IPS-18c (cell line): ENCODE measurements around the gene DDX24.

Source experiments
- H3K4me3 ChIP-seq: 2 replicates; pipeline ENCODE4 v1.7.0; 2013; ENCODE audit warnings: low read depth, mild to moderate bottlenecking, low read length, moderate library complexity; ENCODE audit not compliant: insufficient read depth
- H3K9me3 ChIP-seq: one replicate; pipeline ENCODE4 v1.6.1; 2013; ENCODE audit warnings: mild to moderate bottlenecking, low read length, moderate library complexity; ENCODE audit not compliant: control insufficient read depth, insufficient read depth

DDX24 gene

DNA sequence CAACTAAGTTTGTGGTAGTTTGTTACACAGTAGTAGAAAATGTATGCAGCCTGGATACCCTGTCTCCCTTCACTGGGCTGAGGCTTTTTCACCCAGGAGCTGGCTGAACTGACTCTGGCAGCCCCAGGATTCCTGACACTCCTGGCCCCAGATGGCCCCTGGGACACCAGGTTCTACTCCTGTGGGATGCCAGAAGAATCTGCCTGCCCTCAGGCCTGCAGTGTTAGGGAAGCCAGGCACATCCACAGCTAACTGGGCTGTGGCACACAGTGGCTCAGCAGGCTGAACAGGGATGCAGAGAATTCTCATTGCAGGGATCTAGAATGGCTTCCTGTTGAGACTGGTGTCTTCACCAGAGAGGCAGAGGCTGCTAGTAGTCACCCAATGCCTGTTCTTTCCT, 38.1 kb upstream of the DDX24 start:
- no peak overlapping the region for H3K4me3 ChIP-seq
- no peaks in the 10 kb centered on the region for H3K9me3 ChIP-seq

DNA sequence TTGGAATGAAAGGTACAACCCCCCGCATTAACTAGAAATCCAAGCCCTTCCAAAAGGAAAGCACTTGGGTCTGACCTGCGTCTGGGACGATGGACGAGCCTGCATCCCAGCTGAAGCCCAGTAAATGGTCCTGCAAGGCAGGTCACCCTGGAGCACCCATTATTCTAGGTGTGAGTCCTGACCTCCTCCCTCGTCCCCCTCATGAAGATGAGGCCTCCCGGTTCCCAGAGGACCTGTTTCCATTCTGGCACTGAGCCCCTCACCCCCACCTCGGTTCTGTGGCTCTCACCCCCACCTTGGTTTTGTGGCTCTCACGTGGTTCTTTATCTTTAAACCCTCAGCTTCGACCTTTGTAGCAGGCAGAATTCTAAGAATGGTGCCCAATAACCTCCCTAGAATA, 36.9 kb upstream of the DDX24 start:
- H3K4me3 ChIP-seq = no peak overlapping the region

GRCh38 chr14:94116701-94117100, 35.7 kb upstream of the DDX24 start:
- Histone ChIP-seq H3K4me3 (no peak overlapping the region), H3K9me3 (no peaks in the 10 kb centered on the region)

More for the DNA sequence above, 36.9 kb upstream of the DDX24 start:
- no peaks in the 10 kb centered on the region for H3K9me3 ChIP-seq

- no peak overlapping the region for H3K4me3 ChIP-seq
- no peaks in the 10 kb centered on the region for H3K9me3 ChIP-seq
Measured at GRCh38 chr14:94115631-94116030, 34.6 kb upstream of the DDX24 start.

- Histone ChIP-seq H3K9me3 (no peaks in the 10 kb centered on the region), H3K4me3 (no peak overlapping the region)
Measured at GRCh38 chr14:94115058-94115591, 34.1 kb upstream of the DDX24 start.

GRCh38 chr14:94114589-94115057, 33.6 kb upstream of the DDX24 start:
- H3K4me3 ChIP-seq = no peak overlapping the region
- H3K9me3 ChIP-seq = no peaks in the 10 kb centered on the region

DNA sequence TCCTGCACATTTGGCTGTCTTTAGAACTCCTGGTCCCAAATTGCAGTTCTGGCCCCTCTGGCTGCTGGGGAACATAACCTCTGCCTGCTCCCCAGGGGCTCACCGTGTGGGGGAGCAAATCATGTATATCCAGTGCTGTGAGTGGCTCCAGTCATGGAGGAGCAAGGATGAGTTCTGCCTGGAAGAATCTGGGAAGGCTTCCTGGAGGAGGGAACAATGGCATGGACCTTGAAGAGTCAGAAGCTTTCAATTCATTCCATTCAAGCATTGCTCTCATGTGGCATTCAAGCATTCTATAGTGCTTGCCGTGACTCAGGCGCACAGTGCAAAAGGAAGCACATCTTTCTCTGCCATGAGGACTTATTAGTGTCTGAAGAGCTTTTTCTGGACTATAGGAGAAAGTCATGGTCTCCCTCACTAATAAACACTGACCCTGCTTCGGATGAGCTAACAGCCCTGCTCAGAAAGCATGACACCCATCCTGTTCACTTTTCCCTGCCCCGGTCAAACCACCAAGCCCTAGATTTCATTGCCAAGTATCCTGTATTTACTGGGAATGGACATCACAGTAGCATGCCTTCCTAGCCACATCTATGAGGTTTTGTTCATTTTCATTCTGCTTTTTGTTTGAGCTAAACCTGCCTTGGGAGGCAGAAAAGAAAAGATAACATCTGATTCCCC, 33.0 kb upstream of the DDX24 start:
- Histone ChIP-seq H3K4me3 (no peak overlapping the region), H3K9me3 (no peaks in the 10 kb centered on the region)

DNA sequence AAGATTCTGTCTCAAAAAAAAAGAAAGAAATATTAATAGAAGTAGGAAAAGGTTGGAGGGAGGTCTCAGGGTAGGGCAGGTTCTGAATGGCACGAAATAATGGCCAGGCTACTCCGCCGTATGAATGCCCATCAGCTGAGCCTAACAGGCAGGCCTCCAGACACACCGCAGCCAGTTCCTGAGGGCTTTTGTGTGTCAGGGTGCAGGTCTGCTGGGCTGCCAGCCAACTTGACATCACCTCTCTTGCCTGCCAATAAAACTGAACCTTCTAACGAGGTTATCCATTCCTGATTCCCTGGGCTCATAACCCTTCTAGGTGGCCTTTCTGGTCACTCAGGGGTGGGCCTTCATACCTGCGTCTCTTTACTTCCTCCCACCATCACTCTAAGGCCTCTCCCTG, 32.5 kb upstream of the DDX24 start:
- no peaks in the 10 kb centered on the region for H3K9me3 ChIP-seq
- H3K4me3 ChIP-seq = no peak overlapping the region

- no peak overlapping the region for H3K4me3 ChIP-seq
- no peaks in the 10 kb centered on the region for H3K9me3 ChIP-seq
Measured at GRCh38 chr14:94113073-94113472, 32.1 kb upstream of the DDX24 start.

DNA sequence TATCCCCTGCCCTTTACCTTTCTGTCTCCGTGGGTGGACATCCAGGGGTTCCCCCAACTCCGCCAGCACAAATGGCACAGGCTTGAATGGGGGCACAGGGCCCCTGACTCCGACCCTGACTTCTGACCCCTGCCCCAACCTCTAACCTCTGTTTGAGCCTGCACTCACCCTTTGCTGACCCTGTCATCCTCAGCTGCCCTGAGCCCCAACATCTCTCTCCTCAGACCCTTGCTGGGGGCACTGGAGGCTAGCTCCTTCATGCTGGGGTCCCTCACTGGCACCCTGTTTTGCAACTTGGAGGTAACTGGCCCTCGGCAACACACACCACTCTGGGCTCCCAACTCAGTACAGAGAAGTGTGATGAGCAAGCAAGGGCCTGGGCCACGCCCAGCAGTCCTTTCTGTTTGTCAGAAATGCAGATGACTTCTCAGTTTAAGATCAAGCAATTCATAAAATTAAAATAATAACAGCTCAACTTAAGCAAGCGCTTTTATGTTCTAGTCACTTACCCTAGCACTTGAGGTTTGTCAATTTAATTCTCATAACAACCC, 31.6 kb upstream of the DDX24 start:
- no peaks in the 10 kb centered on the region for H3K9me3 ChIP-seq
- H3K4me3 ChIP-seq = no peak overlapping the region

- Histone ChIP-seq H3K9me3 (no peaks in the 10 kb centered on the region), H3K4me3 (no peak overlapping the region)
Measured at GRCh38 chr14:94111276-94112095, 30.5 kb upstream of the DDX24 start.

DNA sequence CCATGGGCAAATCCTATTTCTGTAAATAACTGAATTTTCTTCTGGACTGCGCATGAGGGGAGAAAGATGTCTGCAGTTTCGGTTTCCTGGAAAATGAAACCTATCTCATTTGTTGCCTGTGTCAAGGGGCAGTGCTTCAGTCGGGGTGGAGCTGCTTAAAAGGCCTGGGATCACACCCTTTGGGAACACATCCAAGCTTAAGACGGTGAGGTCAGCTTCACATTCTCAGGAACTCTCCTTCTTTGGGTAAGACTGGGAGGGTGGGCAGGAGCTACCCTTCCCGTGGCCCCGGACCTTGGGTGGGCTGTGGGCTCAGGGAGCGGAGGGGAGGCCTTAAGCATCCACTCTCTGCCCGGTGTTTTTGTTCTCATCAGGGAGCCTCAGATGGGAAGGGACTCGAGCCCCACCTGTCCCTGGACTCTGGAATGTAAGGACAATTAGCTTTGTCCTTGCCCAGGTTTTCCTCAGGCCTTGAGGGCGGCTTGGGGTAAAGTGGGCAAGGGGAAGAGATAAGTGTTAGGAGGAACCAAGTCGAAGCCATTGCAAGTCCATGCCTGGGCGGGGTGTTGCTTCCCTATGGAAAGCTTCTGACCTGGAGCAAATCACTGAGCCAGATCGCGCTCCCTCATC, 29.7 kb upstream of the DDX24 start, which contains the start of gene IFI27:
Gene IFI27 (plus strand): TSS at position 185 of the 630 bp plus-strand sequence.
- Histone ChIP-seq H3K4me3 (no peak within 1 kb of the TSS), H3K9me3 (no peaks in the 10 kb centered on the region)

- H3K9me3 ChIP-seq = no peaks in the 10 kb centered on the region
- H3K4me3 ChIP-seq = no peak overlapping the region
Measured at GRCh38 chr14:94109915-94110250, 28.9 kb upstream of the DDX24 start.

DNA sequence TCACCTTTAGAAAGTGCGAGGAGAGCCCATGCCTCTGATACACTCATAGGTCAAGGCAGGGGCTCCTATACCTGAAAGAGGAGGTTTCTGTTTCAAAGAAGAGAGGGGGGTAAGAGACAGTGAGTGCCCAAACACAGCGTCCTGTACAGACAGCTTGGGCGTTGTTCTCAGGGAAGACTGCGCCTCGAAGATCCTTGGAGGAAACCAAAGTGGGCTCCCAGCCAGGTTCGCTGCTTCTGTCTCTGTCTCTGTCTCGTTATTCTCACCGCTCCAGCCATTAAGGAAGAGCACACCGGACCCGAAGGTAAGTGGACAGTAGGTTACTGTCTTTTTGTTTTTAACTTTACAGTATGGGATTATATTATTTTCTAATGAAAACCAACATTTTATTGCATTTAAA, 23.7 kb upstream of the DDX24 start:
- Histone ChIP-seq H3K9me3 (no peaks in the 10 kb centered on the region), H3K4me3 (no peak overlapping the region)

- Histone ChIP-seq H3K4me3 (no peak overlapping the region), H3K9me3 (no peaks in the 10 kb centered on the region)
Measured at GRCh38 chr14:94103554-94104150, 22.6 kb upstream of the DDX24 start.

DNA sequence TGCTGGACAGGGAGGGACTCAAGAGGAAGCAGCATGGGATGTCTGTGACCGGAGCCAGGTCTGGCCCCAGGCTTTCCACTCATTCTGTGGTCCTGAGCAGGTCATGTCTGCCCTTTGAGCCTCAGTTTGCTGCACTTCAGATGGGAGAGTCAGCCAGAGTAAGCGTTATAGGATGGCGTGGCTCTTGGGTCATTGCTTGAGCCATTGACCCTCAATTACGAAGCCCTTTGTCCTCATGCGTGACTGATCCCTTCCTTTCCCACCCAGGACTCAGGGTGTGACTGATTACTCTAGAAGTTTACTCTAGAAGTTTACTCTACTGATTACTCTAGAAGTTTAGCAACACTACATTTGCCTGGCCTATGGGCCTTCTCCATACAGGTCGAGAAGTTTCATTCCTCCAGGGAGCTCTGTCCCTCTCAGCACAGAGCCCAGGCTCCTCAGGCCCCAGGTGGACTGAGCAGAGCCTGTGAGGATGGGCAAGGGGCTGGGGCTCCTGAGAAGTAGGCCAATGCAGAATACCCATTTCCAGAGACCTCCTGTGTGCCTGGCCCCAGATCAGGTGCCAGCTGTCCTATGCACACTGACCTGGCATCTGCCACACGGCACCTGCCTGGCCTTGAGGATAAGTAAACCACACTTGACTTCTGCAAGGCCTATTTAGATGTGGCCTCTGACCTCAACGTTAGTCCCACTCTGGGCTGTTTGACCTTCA, 21.9 kb upstream of the DDX24 start:
- Histone ChIP-seq H3K4me3 (no peak overlapping the region), H3K9me3 (no peaks in the 10 kb centered on the region)

GRCh38 chr14:94101748-94102147, 20.7 kb upstream of the DDX24 start:
- Histone ChIP-seq H3K4me3 (no peak overlapping the region), H3K9me3 (peaks cover 2% of the 10 kb centered on the region)
